Measurements from ENCODE around the gene CAPN2.

DNA sequence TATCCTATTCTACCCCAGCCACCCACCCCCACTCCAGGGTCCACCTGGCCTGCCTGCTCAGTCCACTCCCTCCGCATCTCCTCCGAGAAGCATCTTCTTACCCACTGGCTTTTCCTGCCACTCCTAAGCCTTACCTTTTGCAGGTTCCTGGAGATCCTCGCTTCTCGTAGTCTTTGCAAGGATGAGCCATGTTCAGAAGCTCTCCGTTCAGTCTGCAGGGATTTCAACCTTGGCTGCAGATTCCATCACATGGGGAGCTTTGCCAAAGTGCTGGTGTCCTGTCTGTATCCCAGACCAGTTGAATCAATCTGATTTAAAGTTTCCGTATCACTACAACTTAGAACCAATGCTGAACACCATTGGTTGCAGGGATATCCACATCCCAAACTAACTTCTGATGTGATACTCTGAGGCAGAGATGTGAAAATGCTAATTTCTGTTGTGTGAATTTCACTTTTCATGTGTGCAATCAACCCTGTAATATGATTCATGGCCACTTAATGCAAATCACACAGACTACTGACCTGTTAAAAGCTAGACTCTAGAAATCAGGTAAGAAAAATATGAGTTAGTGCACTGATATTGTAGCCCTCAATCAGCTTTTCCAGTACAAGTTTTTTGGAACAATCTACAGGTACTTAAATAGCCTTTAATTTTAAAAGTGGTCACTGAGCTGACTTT is 61.9 kb downstream of the CAPN2 start:
- TF ChIP-seq, protein P1, sequence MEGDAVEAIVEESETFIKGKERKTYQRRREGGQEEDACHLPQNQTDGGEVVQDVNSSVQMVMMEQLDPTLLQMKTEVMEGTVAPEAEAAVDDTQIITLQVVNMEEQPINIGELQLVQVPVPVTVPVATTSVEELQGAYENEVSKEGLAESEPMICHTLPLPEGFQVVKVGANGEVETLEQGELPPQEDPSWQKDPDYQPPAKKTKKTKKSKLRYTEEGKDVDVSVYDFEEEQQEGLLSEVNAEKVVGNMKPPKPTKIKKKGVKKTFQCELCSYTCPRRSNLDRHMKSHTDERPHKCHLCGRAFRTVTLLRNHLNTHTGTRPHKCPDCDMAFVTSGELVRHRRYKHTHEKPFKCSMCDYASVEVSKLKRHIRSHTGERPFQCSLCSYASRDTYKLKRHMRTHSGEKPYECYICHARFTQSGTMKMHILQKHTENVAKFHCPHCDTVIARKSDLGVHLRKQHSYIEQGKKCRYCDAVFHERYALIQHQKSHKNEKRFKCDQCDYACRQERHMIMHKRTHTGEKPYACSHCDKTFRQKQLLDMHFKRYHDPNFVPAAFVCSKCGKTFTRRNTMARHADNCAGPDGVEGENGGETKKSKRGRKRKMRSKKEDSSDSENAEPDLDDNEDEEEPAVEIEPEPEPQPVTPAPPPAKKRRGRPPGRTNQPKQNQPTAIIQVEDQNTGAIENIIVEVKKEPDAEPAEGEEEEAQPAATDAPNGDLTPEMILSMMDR (IDR thresholded peaks at IDR 0.05; ENCODE audit: insufficient read depth, low read length): no peak
- TF ChIP-seq, protein P2, sequence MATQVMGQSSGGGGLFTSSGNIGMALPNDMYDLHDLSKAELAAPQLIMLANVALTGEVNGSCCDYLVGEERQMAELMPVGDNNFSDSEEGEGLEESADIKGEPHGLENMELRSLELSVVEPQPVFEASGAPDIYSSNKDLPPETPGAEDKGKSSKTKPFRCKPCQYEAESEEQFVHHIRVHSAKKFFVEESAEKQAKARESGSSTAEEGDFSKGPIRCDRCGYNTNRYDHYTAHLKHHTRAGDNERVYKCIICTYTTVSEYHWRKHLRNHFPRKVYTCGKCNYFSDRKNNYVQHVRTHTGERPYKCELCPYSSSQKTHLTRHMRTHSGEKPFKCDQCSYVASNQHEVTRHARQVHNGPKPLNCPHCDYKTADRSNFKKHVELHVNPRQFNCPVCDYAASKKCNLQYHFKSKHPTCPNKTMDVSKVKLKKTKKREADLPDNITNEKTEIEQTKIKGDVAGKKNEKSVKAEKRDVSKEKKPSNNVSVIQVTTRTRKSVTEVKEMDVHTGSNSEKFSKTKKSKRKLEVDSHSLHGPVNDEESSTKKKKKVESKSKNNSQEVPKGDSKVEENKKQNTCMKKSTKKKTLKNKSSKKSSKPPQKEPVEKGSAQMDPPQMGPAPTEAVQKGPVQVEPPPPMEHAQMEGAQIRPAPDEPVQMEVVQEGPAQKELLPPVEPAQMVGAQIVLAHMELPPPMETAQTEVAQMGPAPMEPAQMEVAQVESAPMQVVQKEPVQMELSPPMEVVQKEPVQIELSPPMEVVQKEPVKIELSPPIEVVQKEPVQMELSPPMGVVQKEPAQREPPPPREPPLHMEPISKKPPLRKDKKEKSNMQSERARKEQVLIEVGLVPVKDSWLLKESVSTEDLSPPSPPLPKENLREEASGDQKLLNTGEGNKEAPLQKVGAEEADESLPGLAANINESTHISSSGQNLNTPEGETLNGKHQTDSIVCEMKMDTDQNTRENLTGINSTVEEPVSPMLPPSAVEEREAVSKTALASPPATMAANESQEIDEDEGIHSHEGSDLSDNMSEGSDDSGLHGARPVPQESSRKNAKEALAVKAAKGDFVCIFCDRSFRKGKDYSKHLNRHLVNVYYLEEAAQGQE (IDR thresholded peaks at IDR 0.05; ENCODE audit: insufficient replicate concordance, low read depth): no peak
- TF ChIP-seq POLR2AphosphoS5 (IDR thresholded peaks at IDR 0.05; ENCODE audit: low read depth): no peak
- no peak for TF ChIP-seq SPI1 (IDR thresholded peaks at IDR 0.05; ENCODE audit: borderline replicate concordance, low read depth)
